Loucy (cell line): ENCODE data around the gene ITPRIP.

ENCODE experiments used
- EZH2phosphoT487 ChIP-seq: fragments of 200-600 bp; IDR thresholded peaks from 2 replicates; pipeline ENCODE4 v1.6.1; 2018; ENCODE audit warnings: antibody characterized with exemption, mild to moderate bottlenecking, moderate library complexity, borderline replicate concordance
- TF ChIP-seq, protein P1 (sequence below): fragments of 200-600 bp; sonication (generic); conservative IDR thresholded peaks from 2 replicates; pipeline ENCODE4 v1.5.1; 2014; ENCODE audit warnings: mild to moderate bottlenecking, antibody characterized with exemption, low read length

- TF ChIP-seq, protein P1, sequence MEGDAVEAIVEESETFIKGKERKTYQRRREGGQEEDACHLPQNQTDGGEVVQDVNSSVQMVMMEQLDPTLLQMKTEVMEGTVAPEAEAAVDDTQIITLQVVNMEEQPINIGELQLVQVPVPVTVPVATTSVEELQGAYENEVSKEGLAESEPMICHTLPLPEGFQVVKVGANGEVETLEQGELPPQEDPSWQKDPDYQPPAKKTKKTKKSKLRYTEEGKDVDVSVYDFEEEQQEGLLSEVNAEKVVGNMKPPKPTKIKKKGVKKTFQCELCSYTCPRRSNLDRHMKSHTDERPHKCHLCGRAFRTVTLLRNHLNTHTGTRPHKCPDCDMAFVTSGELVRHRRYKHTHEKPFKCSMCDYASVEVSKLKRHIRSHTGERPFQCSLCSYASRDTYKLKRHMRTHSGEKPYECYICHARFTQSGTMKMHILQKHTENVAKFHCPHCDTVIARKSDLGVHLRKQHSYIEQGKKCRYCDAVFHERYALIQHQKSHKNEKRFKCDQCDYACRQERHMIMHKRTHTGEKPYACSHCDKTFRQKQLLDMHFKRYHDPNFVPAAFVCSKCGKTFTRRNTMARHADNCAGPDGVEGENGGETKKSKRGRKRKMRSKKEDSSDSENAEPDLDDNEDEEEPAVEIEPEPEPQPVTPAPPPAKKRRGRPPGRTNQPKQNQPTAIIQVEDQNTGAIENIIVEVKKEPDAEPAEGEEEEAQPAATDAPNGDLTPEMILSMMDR, result no peak
- no peak for TF ChIP-seq EZH2phosphoT487
Measured at GRCh38 chr10:104332243-104333031, 5.8 kb downstream of the ITPRIP start.
